Measurements from ENCODE around the gene CTSE.

The CTSE gene

GRCh38 chr1:205986861-205987260, 36.8 kb downstream of the CTSE start:
- Histone ChIP-seq H3K27me3 (replicated peaks; ENCODE audit: control insufficient read depth, insufficient read depth, low read length) (0 out of 2 replicates have a peak, but pooled peaks cover 1% of the 10 kb centered on the region), H3K36me3 (ENCODE audit: control insufficient read depth, insufficient read depth, low read length) (no peaks in the 10 kb centered on the region), H3K4me3 (replicated peaks; ENCODE audit: low read depth, low read length) (no peak overlapping the region)
- no peak for TF ChIP-seq CTCF (IDR thresholded peaks at IDR 0.05; ENCODE audit: insufficient read depth, low read length, poor library complexity, severe bottlenecking)
- DNase-seq (ENCODE audit: extremely low read depth, insufficient read length) = no peak

- TF ChIP-seq CTCF (IDR thresholded peaks at IDR 0.05; ENCODE audit: insufficient read depth, low read length, poor library complexity, severe bottlenecking) = peak; percentile 19
- Histone ChIP-seq H3K4me3 (replicated peaks; ENCODE audit: low read depth, low read length) (no peak overlapping the region), H3K27me3 (replicated peaks; ENCODE audit: control insufficient read depth, insufficient read depth, low read length) (0 out of 2 replicates have a peak, but pooled peaks cover 1% of the 10 kb centered on the region), H3K36me3 (ENCODE audit: control insufficient read depth, insufficient read depth, low read length) (no peaks in the 10 kb centered on the region)
- no peak for DNase-seq (ENCODE audit: extremely low read depth, insufficient read length)
Measured at GRCh38 chr1:205986292-205986691, 37.4 kb downstream of the CTSE start.

- TF ChIP-seq CTCF (IDR thresholded peaks at IDR 0.05; ENCODE audit: insufficient read depth, low read length, poor library complexity, severe bottlenecking) = no peak
- DNase-seq (ENCODE audit: extremely low read depth, insufficient read length) = no peak
- no peaks in the 10 kb centered on the region for H3K36me3 ChIP-seq (ENCODE audit: control insufficient read depth, insufficient read depth, low read length)
Measured at GRCh38 chr1:205985330-205986005, 38.2 kb downstream of the CTSE start.

GRCh38 chr1:205983925-205984725, 39.6 kb downstream of the CTSE start:
- Histone ChIP-seq H3K27me3 (replicated peaks; ENCODE audit: control insufficient read depth, insufficient read depth, low read length) (no peaks in the 10 kb centered on the region), H3K4me3 (replicated peaks; ENCODE audit: low read depth, low read length) (no peak overlapping the region), H3K36me3 (ENCODE audit: control insufficient read depth, insufficient read depth, low read length) (no peaks in the 10 kb centered on the region)
- TF ChIP-seq CTCF (IDR thresholded peaks at IDR 0.05; ENCODE audit: insufficient read depth, low read length, poor library complexity, severe bottlenecking) = peak; percentile 94
- DNase-seq (ENCODE audit: extremely low read depth, insufficient read length) = no peak

More at GRCh38 chr1:205985330-205986005, 38.2 kb downstream of the CTSE start:
- Histone ChIP-seq H3K4me3 (replicated peaks; ENCODE audit: low read depth, low read length) (no peak overlapping the region), H3K27me3 (replicated peaks; ENCODE audit: control insufficient read depth, insufficient read depth, low read length) (0 out of 2 replicates have a peak, but pooled peaks cover 1% of the 10 kb centered on the region)

GRCh38 chr1:205981257-205981656, 42.4 kb downstream of the CTSE start:
- Histone ChIP-seq H3K27me3 (replicated peaks; ENCODE audit: control insufficient read depth, insufficient read depth, low read length) (no peaks in the 10 kb centered on the region; the same call in none of the 2 replicates), H3K36me3 (ENCODE audit: control insufficient read depth, insufficient read depth, low read length) (no peaks in the 10 kb centered on the region), H3K4me3 (replicated peaks; ENCODE audit: low read depth, low read length) (no peak overlapping the region)
- no peak for DNase-seq (ENCODE audit: extremely low read depth, insufficient read length)
- no peak for TF ChIP-seq CTCF (IDR thresholded peaks at IDR 0.05; ENCODE audit: insufficient read depth, low read length, poor library complexity, severe bottlenecking)
